CD14-positive monocyte (primary cell): ENCODE measurements around the gene SAMD4B. TPM values are rescaled to one million over a fixed set of nuclear protein-coding genes. Genes with fewer than 3 reads are reported as not detected.

ENCODE experiments used
- DNase-seq, 3 donors: peaks; one replicate each; pipeline ENCODE4 v3.0.0-alpha.2; 2011 to 2022
- H2AFZ ChIP-seq: 2 replicates; pipeline ENCODE4 v1.6.0; 2012; ENCODE audit warnings: mild to moderate bottlenecking, low read depth, low read length, inconsistent platforms; ENCODE audit not compliant: insufficient read depth, poor library complexity, severe bottlenecking
- H3K27ac ChIP-seq, 2 donors: 1 replicate in 1 of 2; 2 replicates in 1 of 2; pipeline ENCODE4 v1.5.1; 2012 to 2013; ENCODE audit warnings: low read length in 2 of 2, control low read depth in 1 of 2, inconsistent platforms in 1 of 2, low read depth in 1 of 2, mild to moderate bottlenecking in 1 of 2
- H3K27me3 ChIP-seq, 2 donors: one replicate each; pipeline versions ENCODE4 v1.6.0 to v1.6.1; 2011 to 2013; ENCODE audit warnings: low read length in 2 of 2; ENCODE audit not compliant: control insufficient read depth in 2 of 2, insufficient read depth in 2 of 2
- H3K36me3 ChIP-seq, 2 donors: replicated peaks in 1 of 2; 1 replicate in 1 of 2; 2 replicates in 1 of 2; pipeline versions ENCODE4 v1.5.1 to v1.6.1; 2012 to 2013; ENCODE audit warnings: low read length in 2 of 2, control low read depth in 1 of 2, inconsistent platforms in 1 of 2, mild to moderate bottlenecking in 1 of 2; ENCODE audit not compliant: insufficient read depth in 2 of 2, control insufficient read depth in 1 of 2
- H3K4me1 ChIP-seq, 2 donors: 1 replicate in 1 of 2; 2 replicates in 1 of 2; pipeline versions ENCODE4 v1.5.1 to v1.6.1; 2012 to 2013; ENCODE audit warnings: low read length in 2 of 2, control low read depth in 1 of 2, inconsistent platforms in 1 of 2, mild to moderate bottlenecking in 1 of 2, moderate library complexity in 1 of 2; ENCODE audit not compliant: insufficient read depth in 2 of 2, control insufficient read depth in 1 of 2
- H3K4me2 ChIP-seq: replicated peaks from 2 replicates; pipeline ENCODE3; 2012; ENCODE audit warnings: low read length, moderate library complexity, mild to moderate bottlenecking; ENCODE audit not compliant: poor library complexity, severe bottlenecking; ENCODE audit errors: extremely low read depth
- H3K4me3 ChIP-seq, 3 experiments: fragments of 200-600 bp in 1 of 3; sonication (generic) in 1 of 3; replicated peaks in 1 of 3; 1 replicate in 2 of 3; 2 replicates in 1 of 3; pipeline ENCODE4 v1.5.1; 2011 to 2013; ENCODE audit warnings: low read length in 3 of 3, mild to moderate bottlenecking in 3 of 3, control low read depth in 2 of 3, low read depth in 2 of 3, inconsistent platforms in 1 of 3, moderate library complexity in 1 of 3
- H3K79me2 ChIP-seq: 2 replicates; pipeline ENCODE4 v1.6.0; 2012; ENCODE audit warnings: mild to moderate bottlenecking, control low read depth, inconsistent platforms, low read length, moderate library complexity; ENCODE audit not compliant: insufficient read depth
- H3K9ac ChIP-seq: 2 replicates; pipeline ENCODE4 v1.6.0; 2017; ENCODE audit warnings: low read length, mild to moderate bottlenecking; ENCODE audit not compliant: insufficient read depth, poor library complexity, severe bottlenecking
- H3K9me3 ChIP-seq, 2 donors: replicated peaks in 1 of 2; 1 replicate in 1 of 2; 2 replicates in 1 of 2; pipeline versions ENCODE4 v1.5.1 to v1.6.1; 2012 to 2013; ENCODE audit warnings: low read length in 2 of 2, control low read depth in 1 of 2; ENCODE audit not compliant: control insufficient read depth in 1 of 2, insufficient read depth in 1 of 2
- H4K20me1 ChIP-seq: 2 replicates; pipeline ENCODE4 v1.6.0; 2012; ENCODE audit warnings: mild to moderate bottlenecking, low read length, control low read depth, moderate library complexity; ENCODE audit not compliant: insufficient read depth
- H3K27ac Mint-ChIP-seq, 7 donors: one replicate each; pipeline ENCODE4 v1.8.0; 2020; ENCODE audit warnings: mild to moderate bottlenecking in 7 of 7, mixed read lengths in 7 of 7, moderate library complexity in 6 of 7, inconsistent platforms in 2 of 7
- H3K27me3 Mint-ChIP-seq, 3 donors: one replicate each; pipeline ENCODE4 v1.8.0; 2021 to 2022; ENCODE audit warnings: low read depth in 3 of 3, mild to moderate bottlenecking in 3 of 3, mixed read lengths in 3 of 3, moderate library complexity in 3 of 3, inconsistent platforms in 1 of 3
- H3K36me3 Mint-ChIP-seq, 2 donors: one replicate each; pipeline ENCODE4 v1.8.0; 2020; ENCODE audit warnings: mixed read lengths in 2 of 2, inconsistent platforms in 1 of 2, mild to moderate bottlenecking in 1 of 2
- H3K4me1 Mint-ChIP-seq: one replicate; pipeline ENCODE4 v1.8.0; 2020; ENCODE audit warnings: mild to moderate bottlenecking, mixed read lengths
- H3K4me3 Mint-ChIP-seq, 2 donors: one replicate each; pipeline ENCODE4 v1.8.0; 2020; ENCODE audit warnings: mild to moderate bottlenecking in 2 of 2, mixed read lengths in 2 of 2, moderate library complexity in 1 of 2
- H3K9me3 Mint-ChIP-seq, 7 donors: one replicate each; pipeline ENCODE4 v1.8.0; 2020 to 2022; ENCODE audit warnings: mixed read lengths in 7 of 7, mild to moderate bottlenecking in 6 of 7, moderate library complexity in 6 of 7, inconsistent platforms in 2 of 7
- CTCF ChIP-seq: fragments of 200-600 bp; IDR thresholded peaks from one replicate; pipeline ENCODE4 v1.8.0; 2022; ENCODE audit warnings: antibody characterized with exemption, mild to moderate bottlenecking
- WGBS: methylation state at CpG from one replicate; pipeline ENCODE4 v1.1.5; 2013; ENCODE audit warnings: missing lambda C conversion rate; ENCODE audit not compliant: insufficient coverage; 5-methylcytosine and 5-hydroxymethylcytosine counted together
- intact Hi-C, 2 donors: fragments of 100-400 bp; cut with micrococcal nuclease; formaldehyde crosslinking; loops; one replicate each; pipeline versions ENCODE4 v1.15.0 to v1.15.1; 2023
- polyA plus RNA-seq, 3 donors: library from polyadenylated mRNA; depleted of rRNA in 1 of 3; unstranded in 2 of 3; stranded (reverse) in 1 of 3; fragments of 300-500 nt in 2 of 3; fragments of >200 nt in 1 of 3; fragmentation: Illumina TruSeq in 2 of 3; gene quantifications; 1 replicate in 2 of 3; 2 replicates in 1 of 3; pipeline ENCODE4 v1.2.3, GENCODE V29; 2012 to 2021

SAMD4B gene
- polyA plus RNA-seq, 3 donors: 4.5 to 56.6 (median 5.6) TPM

GRCh38 chr19:39424934-39425333 lies 82.7 kb downstream of the SAMD4B start:
- no peaks in the 10 kb centered on the region for H3K79me2 ChIP-seq
- peaks cover 25 to 44% of the 10 kb centered on the region in 2 donors for H3K36me3 ChIP-seq
- H3K9ac ChIP-seq: no peak overlapping the region
- no peak for TF ChIP-seq CTCF
- 91% methylated on average over 11 of the region's 16 CpGs for WGBS
- H3K4me1 Mint-ChIP-seq: no peaks in the 10 kb centered on the region
- peaks cover 29 to 39% of the 10 kb centered on the region in 2 donors for H3K36me3 Mint-ChIP-seq
- H2AFZ ChIP-seq: no peak overlapping the region
- H3K27ac ChIP-seq: no peak overlapping the region
- no peak overlapping the region for H3K4me3 Mint-ChIP-seq
- H3K27me3 ChIP-seq: peaks cover 0 to 7% of the 10 kb centered on the region in 2 donors
- H3K9me3 ChIP-seq: no peaks in the 10 kb centered on the region
- H3K27me3 Mint-ChIP-seq: peaks cover 2 to 6% (median 4%) of the 10 kb centered on the region in 3 donors
- H3K4me3 ChIP-seq: no peak overlapping the region
- intact Hi-C loops: no loop called here
- H4K20me1 ChIP-seq: peaks cover 22% of the 10 kb centered on the region
- DNase-seq: no peak
- peak overlapping the region in 1 of 7 donors; percentile 5 for H3K27ac Mint-ChIP-seq
- H3K4me2 ChIP-seq: no peak overlapping the region
- peaks cover 0 to 2% of the 10 kb centered on the region in 2 donors for H3K4me1 ChIP-seq
- H3K9me3 Mint-ChIP-seq: peaks cover 0 to 2% (median 0%) of the 10 kb centered on the region in 7 donors

DNA sequence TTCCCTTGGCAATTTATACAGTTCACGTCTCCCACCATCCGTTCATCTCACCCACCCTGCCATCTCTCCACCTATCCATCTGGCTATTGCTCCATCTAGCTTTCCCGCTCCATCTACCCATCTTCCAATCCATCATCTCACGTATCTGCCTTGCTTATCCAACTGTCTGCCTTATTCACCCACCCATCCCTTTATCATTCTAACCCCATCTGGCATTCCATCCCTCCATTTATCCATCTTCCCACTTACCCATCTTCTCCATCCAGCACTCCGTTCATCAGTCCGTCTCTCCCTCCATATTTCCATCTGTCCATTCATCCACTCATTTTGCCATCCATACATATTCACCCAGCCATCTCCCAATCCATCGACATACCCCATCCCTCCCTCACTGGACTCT lies 83.5 kb downstream of the SAMD4B start:
- WGBS: 98% methylated on average over 7 of the region's 7 CpGs
- no peak overlapping the region for H3K4me2 ChIP-seq

More for the DNA sequence above, 83.5 kb downstream of the SAMD4B start:
- Mint-ChIP-seq H3K4me3 (no peak overlapping the region), H3K36me3 (peaks cover 26 to 31% of the 10 kb centered on the region in 2 donors), H3K27me3 (peaks cover 2 to 6% (median 4%) of the 10 kb centered on the region in 3 donors), H3K4me1 (peaks cover 8% of the 10 kb centered on the region), H3K27ac (peak overlapping the region in 1 of 7 donors; percentile 13), H3K9me3 (peaks cover 0 to 2% (median 0%) of the 10 kb centered on the region in 7 donors)
- no peak for DNase-seq
- intact Hi-C loops: no loop called here
- Histone ChIP-seq H3K4me3 (no peak overlapping the region), H3K9ac (no peak overlapping the region), H3K36me3 (peaks cover 25 to 38% of the 10 kb centered on the region in 2 donors), H3K4me1 (peaks cover 7 to 9% of the 10 kb centered on the region in 2 donors), H2AFZ (no peak overlapping the region), H3K27ac (no peak overlapping the region), H3K27me3 (peaks cover 0 to 7% of the 10 kb centered on the region in 2 donors), H4K20me1 (peaks cover 15% of the 10 kb centered on the region), H3K79me2 (no peaks in the 10 kb centered on the region), H3K9me3 (no peaks in the 10 kb centered on the region)
- TF ChIP-seq CTCF: no peak
